Measurements from ENCODE around the gene CLCA2.

DNA sequence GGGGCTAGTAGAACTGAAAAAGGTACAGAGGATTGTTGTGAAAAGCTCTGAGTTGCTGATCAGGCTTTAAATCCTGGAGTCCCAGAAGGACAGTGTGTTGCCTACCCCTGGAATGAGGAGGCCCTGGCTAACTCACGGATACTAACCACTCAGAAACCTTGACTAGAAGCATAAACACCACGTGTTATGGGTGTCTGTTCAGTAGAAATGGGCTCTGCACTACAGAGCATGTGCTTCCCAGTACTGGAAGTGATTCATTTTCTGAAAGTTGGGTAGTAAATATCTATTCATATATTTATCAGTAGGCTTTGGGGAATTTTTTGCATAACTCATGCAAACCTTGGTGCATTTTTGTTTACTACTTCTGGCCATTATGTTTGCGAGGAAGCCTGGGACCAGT is 29.7 kb downstream of the CLCA2 start:
- TF ChIP-seq, protein P1, sequence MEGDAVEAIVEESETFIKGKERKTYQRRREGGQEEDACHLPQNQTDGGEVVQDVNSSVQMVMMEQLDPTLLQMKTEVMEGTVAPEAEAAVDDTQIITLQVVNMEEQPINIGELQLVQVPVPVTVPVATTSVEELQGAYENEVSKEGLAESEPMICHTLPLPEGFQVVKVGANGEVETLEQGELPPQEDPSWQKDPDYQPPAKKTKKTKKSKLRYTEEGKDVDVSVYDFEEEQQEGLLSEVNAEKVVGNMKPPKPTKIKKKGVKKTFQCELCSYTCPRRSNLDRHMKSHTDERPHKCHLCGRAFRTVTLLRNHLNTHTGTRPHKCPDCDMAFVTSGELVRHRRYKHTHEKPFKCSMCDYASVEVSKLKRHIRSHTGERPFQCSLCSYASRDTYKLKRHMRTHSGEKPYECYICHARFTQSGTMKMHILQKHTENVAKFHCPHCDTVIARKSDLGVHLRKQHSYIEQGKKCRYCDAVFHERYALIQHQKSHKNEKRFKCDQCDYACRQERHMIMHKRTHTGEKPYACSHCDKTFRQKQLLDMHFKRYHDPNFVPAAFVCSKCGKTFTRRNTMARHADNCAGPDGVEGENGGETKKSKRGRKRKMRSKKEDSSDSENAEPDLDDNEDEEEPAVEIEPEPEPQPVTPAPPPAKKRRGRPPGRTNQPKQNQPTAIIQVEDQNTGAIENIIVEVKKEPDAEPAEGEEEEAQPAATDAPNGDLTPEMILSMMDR (IDR thresholded peaks at IDR 0.05 in 8 of 11, conservative IDR thresholded peaks at IDR 0.05 in 3 of 11) = no peak
- TF ChIP-seq POLR2A (IDR thresholded peaks at IDR 0.05) (no peak), POLR2AphosphoS5 (IDR thresholded peaks at IDR 0.05) (no peak)
